HG02678 (cell line): ENCODE data around the gene PRPS2.

Source experiments
- ATAC-seq: cut with Tn5 transposase; IDR thresholded peaks from one replicate; pipeline ENCODE4 v1.9.1; 2021; ENCODE audit warnings: mild to moderate bottlenecking, moderate library complexity; ENCODE audit not compliant: unreplicated experiment

Gene PRPS2

GRCh38 chrX:12811658-12812057 lies 20.4 kb downstream of the PRPS2 start:
- ATAC-seq = no peak

- ATAC-seq = peak; percentile 45
Measured at GRCh38 chrX:12814420-12814819, 23.2 kb downstream of the PRPS2 start.

GRCh38 chrX:12817528-12817927 lies 26.3 kb downstream of the PRPS2 start:
- no peak for ATAC-seq

- no peak for ATAC-seq
Measured at GRCh38 chrX:12819222-12819621, 28.0 kb downstream of the PRPS2 start.

- no peak for ATAC-seq
Measured at GRCh38 chrX:12820737-12821136, 29.5 kb downstream of the PRPS2 start.

GRCh38 chrX:12824944-12825343 lies 33.7 kb downstream of the PRPS2 start:
- no peak for ATAC-seq

GRCh38 chrX:12825801-12826200 lies 34.6 kb downstream of the PRPS2 start:
- ATAC-seq = no peak

- ATAC-seq = no peak
Measured at GRCh38 chrX:12843061-12843667, 52.0 kb downstream of the PRPS2 start.

- peak; percentile 91 for ATAC-seq
Measured at GRCh38 chrX:12843668-12844279, 52.6 kb downstream of the PRPS2 start.

GRCh38 chrX:12844319-12844718 lies 53.1 kb downstream of the PRPS2 start:
- ATAC-seq = no peak

GRCh38 chrX:12865359-12865758 lies 74.1 kb downstream of the PRPS2 start:
- no peak for ATAC-seq

GRCh38 chrX:12866451-12867377 lies 75.5 kb downstream of the PRPS2 start, which contains the start of gene TLR7:
Gene TLR7 (plus strand): TSS chrX:12867072. CDS start chrX:12867579, 507 bp downstream.
- peak; percentile 45 for ATAC-seq

- ATAC-seq = peak; percentile 33
Measured at GRCh38 chrX:12867685-12868084, 76.5 kb downstream of the PRPS2 start.

GRCh38 chrX:12868747-12869146 lies 77.5 kb downstream of the PRPS2 start:
- ATAC-seq = peak; percentile 51

GRCh38 chrX:12871257-12871656 lies 80.0 kb downstream of the PRPS2 start:
- ATAC-seq = no peak

GRCh38 chrX:12872741-12873140 lies 81.5 kb downstream of the PRPS2 start:
- no peak for ATAC-seq
